Activated T-helper 17 cell treated with anti-CD3 and anti-CD28 coated beads, Interleukin-2, amount 50 U/mL, for 72 hours (primary cell): ENCODE data around the gene PLAGL1. TPM values are rescaled to one million over a fixed set of nuclear protein-coding genes. Genes with fewer than 3 reads are reported as not detected.
"Not testable (repeated sequence)": the region's sequence is repeated elsewhere in the genome, so short reads cannot be mapped to it uniquely, and the experiment has no call there.

ENCODE experiments used
- ATAC-seq: fragments of 150-1000 bp; cut with Tn5 transposase; replicated peaks from 2 replicates; pipeline ENCODE4 v1.10.0; 2021; ENCODE audit warnings: mild to moderate bottlenecking, moderate library complexity
- H3K27ac Mint-ChIP-seq: one replicate; pipeline ENCODE4 v1.8.0; 2022; ENCODE audit warnings: mixed read lengths
- H3K27me3 Mint-ChIP-seq: one replicate; pipeline ENCODE4 v1.8.0; 2022; ENCODE audit warnings: mixed read lengths
- H3K36me3 Mint-ChIP-seq: one replicate; pipeline ENCODE4 v1.8.0; 2022; ENCODE audit warnings: low read depth, mild to moderate bottlenecking, mixed read lengths
- H3K4me1 Mint-ChIP-seq: one replicate; pipeline ENCODE4 v1.8.0; 2022; ENCODE audit warnings: mixed read lengths
- H3K4me3 Mint-ChIP-seq: one replicate; pipeline ENCODE4 v1.8.0; 2022; ENCODE audit warnings: mild to moderate bottlenecking, mixed read lengths
- H3K9me3 Mint-ChIP-seq: one replicate; pipeline ENCODE4 v1.8.0; 2022; ENCODE audit warnings: mixed read lengths
- total RNA-seq, 2 donors: library from RNA; stranded (reverse); gene quantifications; one replicate each; pipeline ENCODE4 v1.2.3, GENCODE V29; 2022

The PLAGL1 gene, protein sequence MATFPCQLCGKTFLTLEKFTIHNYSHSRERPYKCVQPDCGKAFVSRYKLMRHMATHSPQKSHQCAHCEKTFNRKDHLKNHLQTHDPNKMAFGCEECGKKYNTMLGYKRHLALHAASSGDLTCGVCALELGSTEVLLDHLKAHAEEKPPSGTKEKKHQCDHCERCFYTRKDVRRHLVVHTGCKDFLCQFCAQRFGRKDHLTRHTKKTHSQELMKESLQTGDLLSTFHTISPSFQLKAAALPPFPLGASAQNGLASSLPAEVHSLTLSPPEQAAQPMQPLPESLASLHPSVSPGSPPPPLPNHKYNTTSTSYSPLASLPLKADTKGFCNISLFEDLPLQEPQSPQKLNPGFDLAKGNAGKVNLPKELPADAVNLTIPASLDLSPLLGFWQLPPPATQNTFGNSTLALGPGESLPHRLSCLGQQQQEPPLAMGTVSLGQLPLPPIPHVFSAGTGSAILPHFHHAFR
- 10 to 100 TPM; 15.5 to 77.8 TPM for total RNA-seq

DNA sequence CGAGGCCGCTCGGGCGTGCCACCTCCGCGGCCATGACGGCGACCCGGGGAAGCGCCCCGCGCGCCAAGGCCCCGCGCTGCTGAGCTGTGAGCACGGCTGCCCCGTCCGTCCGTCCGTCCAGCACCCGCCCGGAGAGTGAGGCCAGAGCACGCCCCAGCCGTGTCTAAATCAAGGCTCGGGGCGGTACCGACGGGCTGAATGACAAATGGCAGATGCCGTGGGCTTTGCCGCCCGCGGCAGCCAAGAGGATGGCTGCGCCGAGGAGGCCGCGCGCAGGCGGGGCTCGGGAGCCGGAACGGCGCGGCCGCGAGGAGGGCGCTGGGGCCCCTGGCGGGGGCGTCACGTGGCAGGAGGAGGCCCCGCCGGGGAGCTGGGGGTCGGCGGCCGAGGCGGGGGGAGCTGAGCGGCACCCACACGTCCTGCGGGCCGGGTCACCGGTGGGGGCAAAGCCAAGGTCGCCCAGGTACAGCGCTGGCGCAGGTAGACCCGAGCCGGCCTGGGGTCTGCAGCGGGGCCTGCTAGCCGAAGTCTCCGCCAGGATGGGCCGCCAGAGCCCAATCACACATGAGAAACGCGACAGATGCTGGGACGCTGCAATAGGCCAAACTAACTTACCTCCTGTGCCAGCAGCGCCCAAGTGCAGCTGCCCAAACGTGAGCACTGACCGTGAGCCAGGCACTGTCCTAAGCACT is at the start of gene PLAGL1:
Gene PLAGL1, minus strand, starts transcription at position 140 of the 692 bp plus-strand sequence. CDS start 60,123 bp downstream, outside the sequence.
- Mint-ChIP-seq H3K27ac (peak within 1 kb of the TSS; percentile 82), H3K9me3 (no peaks in the 10 kb centered on the region), H3K27me3 (peaks cover 18% of the 10 kb centered on the region), H3K4me3 (peak within 1 kb of the TSS; percentile 76), H3K4me1 (peaks cover 5% of the 10 kb centered on the region), H3K36me3 (no peaks in the 10 kb centered on the region)
- ATAC-seq = peak; percentile 69

GRCh38 chr6:144055121-144055931 is 47.3 kb upstream of the PLAGL1 start:
- H3K36me3 Mint-ChIP-seq = no peaks in the 10 kb centered on the region
- peak; percentile 88 for ATAC-seq
- H3K27ac Mint-ChIP-seq = peak overlapping the region; percentile 79
- H3K4me1 Mint-ChIP-seq = peaks cover 25% of the 10 kb centered on the region
- H3K9me3 Mint-ChIP-seq = no peaks in the 10 kb centered on the region
- H3K4me3 Mint-ChIP-seq = peak overlapping the region; percentile 76
- H3K27me3 Mint-ChIP-seq = no peaks in the 10 kb centered on the region

DNA sequence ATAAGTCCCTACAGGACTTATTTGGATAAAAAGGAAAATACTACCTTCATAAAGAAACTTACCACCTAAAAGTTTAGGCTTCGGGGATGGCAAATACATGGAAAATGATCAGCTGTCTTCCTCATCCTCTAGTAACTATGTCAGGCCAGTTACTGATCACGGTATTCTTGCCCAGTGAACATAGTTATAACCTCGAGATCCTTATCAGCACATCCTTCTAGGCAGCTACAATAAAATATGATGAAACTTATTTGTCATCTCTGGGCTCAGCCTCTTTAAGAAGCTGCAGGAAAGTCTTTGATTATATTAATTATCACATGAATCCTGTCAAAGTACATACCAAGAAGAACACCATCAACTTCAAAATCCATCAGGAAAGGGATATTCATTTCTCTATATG is 45.5 kb upstream of the PLAGL1 start:
- no peak for ATAC-seq
- Mint-ChIP-seq H3K4me3 (peak overlapping the region; percentile 76), H3K36me3 (no peaks in the 10 kb centered on the region), H3K27ac (no peak overlapping the region), H3K9me3 (no peaks in the 10 kb centered on the region), H3K27me3 (no peaks in the 10 kb centered on the region), H3K4me1 (peaks cover 25% of the 10 kb centered on the region)

DNA sequence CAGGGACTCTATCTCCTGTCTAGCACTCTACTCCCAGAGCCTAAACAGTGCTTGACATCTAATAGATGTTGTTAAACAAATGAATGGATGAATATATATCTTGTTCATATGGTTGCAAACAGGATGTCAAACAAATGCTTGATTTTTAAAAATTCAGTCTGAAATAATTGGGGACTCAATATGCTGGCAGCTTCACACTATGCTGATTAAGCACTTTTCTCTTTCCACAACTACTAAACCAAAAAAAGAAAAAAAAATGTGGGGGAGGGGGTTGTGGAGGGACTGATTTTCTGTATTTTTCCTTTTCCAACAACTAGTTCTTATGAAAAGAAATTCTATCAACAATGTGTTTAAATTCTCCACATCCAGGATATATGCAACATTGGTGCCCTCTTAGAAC is 44.4 kb upstream of the PLAGL1 start:
- no peak overlapping the region for H3K27ac Mint-ChIP-seq

GRCh38 chr6:144049386-144049785 is 41.3 kb upstream of the PLAGL1 start:
- Mint-ChIP-seq H3K27me3 (no peaks in the 10 kb centered on the region), H3K27ac (no peak overlapping the region), H3K4me3 (no peak overlapping the region), H3K36me3 (no peaks in the 10 kb centered on the region), H3K4me1 (peaks cover 8% of the 10 kb centered on the region), H3K9me3 (no peaks in the 10 kb centered on the region)
- no peak for ATAC-seq

More for the DNA sequence above, 44.4 kb upstream of the PLAGL1 start:
- Mint-ChIP-seq H3K4me3 (no peak overlapping the region), H3K9me3 (no peaks in the 10 kb centered on the region), H3K27me3 (no peaks in the 10 kb centered on the region), H3K4me1 (peaks cover 25% of the 10 kb centered on the region), H3K36me3 (no peaks in the 10 kb centered on the region)
- no peak for ATAC-seq

DNA sequence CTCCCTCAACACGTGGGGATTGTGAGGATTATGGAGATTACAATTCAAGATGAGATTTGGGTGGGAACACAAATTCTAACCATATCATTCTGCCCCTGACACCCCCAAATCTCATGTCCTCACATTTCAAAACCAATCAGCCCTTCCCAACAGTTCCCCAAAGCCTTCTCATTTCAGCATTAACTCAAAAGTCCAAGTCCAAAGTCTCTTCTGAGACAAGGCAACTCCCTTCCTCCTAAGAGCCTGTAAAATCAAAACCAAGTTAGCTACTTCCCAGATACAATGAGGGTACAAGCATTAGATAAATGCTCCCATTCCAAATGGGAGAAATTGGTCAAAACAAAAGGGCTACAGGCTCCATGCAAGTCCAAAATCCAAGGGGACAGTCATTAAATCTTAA is 39.6 kb upstream of the PLAGL1 start:
- Mint-ChIP-seq H3K4me1 (peaks cover 5% of the 10 kb centered on the region), H3K4me3 (no peak overlapping the region), H3K9me3 (no peaks in the 10 kb centered on the region), H3K36me3 (no peaks in the 10 kb centered on the region), H3K27ac (no peak overlapping the region), H3K27me3 (no peaks in the 10 kb centered on the region)
- ATAC-seq = no peak

- H3K27ac Mint-ChIP-seq, H3K4me3 Mint-ChIP-seq, H3K27me3 Mint-ChIP-seq, ATAC-seq, H3K4me1 Mint-ChIP-seq, H3K36me3 Mint-ChIP-seq, H3K9me3 Mint-ChIP-seq: not testable (repeated sequence)
Observed at GRCh38 chr6:144046672-144047071, 38.6 kb upstream of the PLAGL1 start.

GRCh38 chr6:144044989-144045388 is 36.9 kb upstream of the PLAGL1 start:
- H3K9me3 Mint-ChIP-seq, H3K4me3 Mint-ChIP-seq, H3K27ac Mint-ChIP-seq, H3K27me3 Mint-ChIP-seq, ATAC-seq, H3K4me1 Mint-ChIP-seq, H3K36me3 Mint-ChIP-seq: not testable (repeated sequence)

- H3K4me1 Mint-ChIP-seq = peaks cover 9% of the 10 kb centered on the region
- no peaks in the 10 kb centered on the region for H3K9me3 Mint-ChIP-seq
- H3K27me3 Mint-ChIP-seq = no peaks in the 10 kb centered on the region
- peak overlapping the region; percentile 31 for H3K4me3 Mint-ChIP-seq
- H3K36me3 Mint-ChIP-seq = no peaks in the 10 kb centered on the region
- H3K27ac Mint-ChIP-seq = peak overlapping the region; percentile 3
- no peak for ATAC-seq
Observed at GRCh38 chr6:144036835-144037195, 28.8 kb upstream of the PLAGL1 start.

GRCh38 chr6:144036064-144036834 is 28.2 kb upstream of the PLAGL1 start:
- Mint-ChIP-seq H3K4me1 (peaks cover 9% of the 10 kb centered on the region), H3K27me3 (no peaks in the 10 kb centered on the region), H3K4me3 (peak overlapping the region; percentile 31), H3K9me3 (no peaks in the 10 kb centered on the region), H3K27ac (peak overlapping the region; percentile 3), H3K36me3 (no peaks in the 10 kb centered on the region)
- ATAC-seq = no peak

DNA sequence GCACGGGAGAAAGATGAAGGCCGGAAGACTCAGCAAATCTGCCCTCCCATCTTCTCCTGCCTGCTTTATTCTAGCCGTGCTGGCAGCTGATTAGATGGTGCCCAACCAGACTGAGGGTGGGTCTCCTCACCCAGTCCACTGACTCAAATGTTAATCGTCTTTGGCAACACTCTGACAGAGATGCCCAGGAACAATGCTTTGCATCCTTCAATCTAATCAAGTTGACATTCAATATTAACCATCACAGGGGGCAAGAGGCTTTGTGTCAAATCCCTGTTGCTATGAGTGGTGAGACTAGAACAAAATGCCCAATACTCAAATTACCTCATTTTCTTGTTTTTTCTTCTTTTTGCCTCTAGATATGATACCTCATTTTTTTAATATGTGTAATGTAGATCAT is 27.4 kb upstream of the PLAGL1 start:
- Mint-ChIP-seq H3K27me3 (no peaks in the 10 kb centered on the region), H3K27ac (no peak overlapping the region), H3K4me1 (peaks cover 9% of the 10 kb centered on the region), H3K36me3 (no peaks in the 10 kb centered on the region), H3K4me3 (no peak overlapping the region), H3K9me3 (no peaks in the 10 kb centered on the region)
- no peak for ATAC-seq

DNA sequence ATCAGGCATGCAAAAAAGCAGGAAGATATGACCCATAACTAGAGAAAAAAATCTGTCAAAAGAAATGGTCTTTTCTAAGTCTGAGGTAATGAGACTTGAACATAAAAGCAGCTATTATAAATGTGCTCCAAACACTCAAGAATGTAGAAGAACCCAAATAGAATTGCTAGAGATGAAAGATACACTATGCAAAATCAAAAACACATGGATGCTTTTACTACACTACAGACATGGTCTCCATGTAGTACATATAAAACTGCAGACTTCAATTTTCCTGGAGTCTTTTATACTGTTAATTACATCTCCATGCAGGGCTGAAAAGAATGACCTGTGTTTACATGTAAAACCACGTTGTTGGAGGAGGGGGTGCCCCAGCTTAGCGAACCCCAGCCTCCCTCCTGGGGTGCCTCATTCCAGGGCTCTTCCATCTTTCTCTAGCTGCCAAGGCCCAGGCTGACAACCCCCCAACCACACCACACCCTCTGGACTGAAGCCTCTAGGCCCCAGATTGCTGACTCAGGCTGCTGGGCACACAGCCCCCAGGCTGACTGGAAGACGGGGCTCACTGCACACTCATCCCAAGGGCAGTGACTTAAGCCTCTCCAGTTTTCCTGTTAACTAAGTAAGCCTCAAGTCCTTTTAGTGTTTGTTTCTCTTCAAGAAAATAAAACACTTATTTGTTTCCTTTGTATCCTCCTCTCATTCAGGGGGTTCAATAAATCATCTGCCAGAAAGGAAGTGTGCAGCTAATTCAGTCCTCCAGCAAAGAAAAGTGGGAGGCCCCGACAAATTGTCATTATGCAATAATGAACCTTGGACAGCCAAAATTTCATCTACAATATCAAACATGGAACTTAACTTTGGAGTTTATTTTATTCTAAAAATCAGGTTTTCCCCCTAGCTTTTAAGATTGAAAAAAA is 26.0 kb upstream of the PLAGL1 start:
- Mint-ChIP-seq H3K27ac (no peak overlapping the region), H3K36me3 (no peaks in the 10 kb centered on the region), H3K4me1 (peaks cover 9% of the 10 kb centered on the region), H3K4me3 (no peak overlapping the region), H3K9me3 (no peaks in the 10 kb centered on the region), H3K27me3 (no peaks in the 10 kb centered on the region)
- no peak for ATAC-seq

- H3K9me3 Mint-ChIP-seq = no peaks in the 10 kb centered on the region
- no peak for ATAC-seq
- no peak overlapping the region for H3K27ac Mint-ChIP-seq
- no peaks in the 10 kb centered on the region for H3K4me1 Mint-ChIP-seq
- no peak overlapping the region for H3K4me3 Mint-ChIP-seq
- H3K36me3 Mint-ChIP-seq = no peaks in the 10 kb centered on the region
- H3K27me3 Mint-ChIP-seq = no peaks in the 10 kb centered on the region
Observed at GRCh38 chr6:144029452-144029851, 21.4 kb upstream of the PLAGL1 start.
